HEK293 (cell line): Measurements from ENCODE around the gene GAS1.

Source experiments
- CTCF ChIA-PET: fragments of 350-600 bp; formaldehyde crosslinking; extraction: SDS; loops from one replicate; lab custom pipeline; 2021; ENCODE audit warnings: antibody characterized with exemption; lab: Yijun Ruan, JAX
- POLR2A ChIA-PET: fragments of 300-600 bp; formaldehyde crosslinking; extraction: SDS; loops from one replicate; lab custom pipeline; 2020; ENCODE audit warnings: antibody characterized with exemption, inconsistent platforms; lab: Yijun Ruan, JAX
- H3K27ac ChIP-seq: fragments of 200-500 bp; sonication (Bioruptor generic); 2 replicates; pipeline ENCODE4 v1.5.1; 2014; ENCODE audit warnings: low read depth, low read length, control low read depth, inconsistent platforms; ENCODE audit errors: extremely low read depth
- H3K36me3 ChIP-seq, 2 experiments: fragments of 200-500 bp in 1 of 2; sonication (Bioruptor generic) in 1 of 2; 1 replicate in 1 of 2; 2 replicates in 1 of 2; pipeline ENCODE4 v1.5.1; 2014 to 2017; ENCODE audit warnings: inconsistent platforms in 2 of 2, low read length in 2 of 2; ENCODE audit not compliant: control insufficient read depth in 2 of 2, insufficient read depth in 1 of 2
- H3K4me1 ChIP-seq: fragments of 200-500 bp; sonication (Bioruptor generic); 2 replicates; pipeline ENCODE4 v1.5.1; 2014; ENCODE audit warnings: mild to moderate bottlenecking, low read length, inconsistent platforms; ENCODE audit not compliant: control insufficient read depth, insufficient read depth
- H3K4me3 ChIP-seq: 2 replicates; pipeline ENCODE4 v1.5.1; 2011; ENCODE audit warnings: low read depth, mild to moderate bottlenecking, control low read depth, low read length, moderate library complexity
- H3K9me3 ChIP-seq: fragments of 200-500 bp; sonication (Bioruptor generic); 2 replicates; pipeline ENCODE4 v1.5.1; 2014; ENCODE audit warnings: low read depth, low read length, inconsistent platforms; ENCODE audit not compliant: control insufficient read depth, insufficient read depth
- BCL11A ChIP-seq: fragments of 450-650 bp; formaldehyde crosslinking; IDR thresholded peaks from 2 replicates; pipeline ENCODE4 v1.5.1; 2016; ENCODE audit warnings: low read depth, missing biosample characterization, missing genetic modification characterization
- EGR2 ChIP-seq: fragments of 450-650 bp; formaldehyde crosslinking; IDR thresholded peaks from 2 replicates; pipeline ENCODE4 v1.5.1; 2016; ENCODE audit warnings: low read depth, missing biosample characterization, missing genetic modification characterization
- PRDM2 ChIP-seq: fragments of 450-650 bp; formaldehyde crosslinking; IDR thresholded peaks from 2 replicates; pipeline ENCODE4 v1.5.1; 2016; ENCODE audit warnings: missing biosample characterization, missing genetic modification characterization, borderline replicate concordance
- SALL2 ChIP-seq: fragments of 450-650 bp; formaldehyde crosslinking; IDR thresholded peaks from 2 replicates; pipeline ENCODE4 v1.5.0; 2017; ENCODE audit warnings: missing biosample characterization, mild to moderate bottlenecking, missing genetic modification characterization, borderline replicate concordance
- ZBTB1 ChIP-seq: fragments of 450-650 bp; formaldehyde crosslinking; IDR thresholded peaks from 2 replicates; pipeline ENCODE4 v1.5.1; 2016; ENCODE audit warnings: missing biosample characterization, missing genetic modification characterization
- ZBTB8A ChIP-seq: fragments of 450-650 bp; formaldehyde crosslinking; IDR thresholded peaks from 2 replicates; pipeline ENCODE4 v1.5.1; 2016; ENCODE audit warnings: missing biosample characterization, missing genetic modification characterization
- ZEB2 ChIP-seq: fragments of 450-650 bp; formaldehyde crosslinking; IDR thresholded peaks from 2 replicates; pipeline ENCODE4 v1.5.1; 2016; ENCODE audit warnings: missing biosample characterization, missing genetic modification characterization
- ZFP3 ChIP-seq: fragments of 450-650 bp; formaldehyde crosslinking; IDR thresholded peaks from 2 replicates; pipeline ENCODE4 v1.5.1; 2016; ENCODE audit warnings: low read depth, missing biosample characterization, missing genetic modification characterization
- ZFP41 ChIP-seq: fragments of 450-650 bp; formaldehyde crosslinking; IDR thresholded peaks from 2 replicates; pipeline ENCODE4 v1.5.1; 2016; ENCODE audit warnings: missing biosample characterization, missing genetic modification characterization, borderline replicate concordance
- ZNF132 ChIP-seq: fragments of 450-650 bp; formaldehyde crosslinking; IDR thresholded peaks from 2 replicates; pipeline ENCODE4 v1.5.1; 2017; ENCODE audit warnings: missing biosample characterization, missing genetic modification characterization, borderline replicate concordance
- ZNF157 ChIP-seq: fragments of 450-650 bp; formaldehyde crosslinking; IDR thresholded peaks from 2 replicates; pipeline ENCODE4 v1.5.1; 2016; ENCODE audit warnings: missing biosample characterization, missing genetic modification characterization
- ZNF174 ChIP-seq: fragments of 450-650 bp; formaldehyde crosslinking; IDR thresholded peaks from 2 replicates; pipeline ENCODE4 v1.5.0; 2017; ENCODE audit warnings: missing biosample characterization, mild to moderate bottlenecking, missing genetic modification characterization
- ZNF274 ChIP-seq, 2 experiments: fragments of 200-500 bp in 1 of 2; fragments of 450-650 bp in 1 of 2; sonication (Bioruptor generic) in 1 of 2; formaldehyde crosslinking in 1 of 2; IDR thresholded peaks; 2 replicates each; pipeline versions ENCODE4 v1.5.1 to v1.6.1; 2014 to 2016; ENCODE audit warnings: borderline replicate concordance in 1 of 2, inconsistent platforms in 1 of 2, low read length in 1 of 2, missing biosample characterization in 1 of 2, missing genetic modification characterization in 1 of 2
- ZNF280C ChIP-seq: fragments of 450-650 bp; formaldehyde crosslinking; IDR thresholded peaks from 2 replicates; pipeline ENCODE4 v1.5.1; 2016; ENCODE audit warnings: missing biosample characterization, missing genetic modification characterization
- ZNF302 ChIP-seq: fragments of 450-650 bp; formaldehyde crosslinking; IDR thresholded peaks from 2 replicates; pipeline ENCODE4 v1.5.1; 2016; ENCODE audit warnings: missing biosample characterization, missing genetic modification characterization, low read depth
- ZNF335 ChIP-seq: fragments of 450-650 bp; formaldehyde crosslinking; conservative IDR thresholded peaks from 2 replicates; pipeline ENCODE4 v1.5.1; 2016; ENCODE audit warnings: missing biosample characterization, missing genetic modification characterization
- ZNF37A ChIP-seq: fragments of 450-650 bp; IDR thresholded peaks from 2 replicates; pipeline ENCODE4 v1.5.1; 2018; ENCODE audit warnings: missing biosample characterization, missing genetic modification characterization
- ZNF48 ChIP-seq: fragments of 450-650 bp; formaldehyde crosslinking; IDR thresholded peaks from 2 replicates; pipeline ENCODE4 v1.5.1; 2016; ENCODE audit warnings: missing biosample characterization, missing genetic modification characterization
- ZNF513 ChIP-seq: fragments of 450-650 bp; IDR thresholded peaks from 2 replicates; pipeline ENCODE4 v1.5.1; 2018; ENCODE audit warnings: missing biosample characterization, missing genetic modification characterization
- ZNF624 ChIP-seq: fragments of 450-650 bp; formaldehyde crosslinking; IDR thresholded peaks from 2 replicates; pipeline ENCODE4 v1.5.1; 2017; ENCODE audit warnings: missing biosample characterization, missing genetic modification characterization
- ZNF664 ChIP-seq: fragments of 450-650 bp; formaldehyde crosslinking; IDR thresholded peaks from 2 replicates; pipeline ENCODE4 v1.5.1; 2016; ENCODE audit warnings: missing biosample characterization, missing genetic modification characterization
- ZNF843 ChIP-seq: fragments of 450-650 bp; formaldehyde crosslinking; IDR thresholded peaks from 2 replicates; pipeline ENCODE4 v1.5.1; 2016; ENCODE audit warnings: missing biosample characterization, missing genetic modification characterization
- TF ChIP-seq, protein P1 (sequence below): fragments of 450-650 bp; formaldehyde crosslinking; IDR thresholded peaks from 2 replicates; pipeline ENCODE4 v1.5.1; 2017; ENCODE audit warnings: missing biosample characterization, missing genetic modification characterization

Gene GAS1

GRCh38 chr9:86907346-86907745, 40.0 kb downstream of the GAS1 start:
- Histone ChIP-seq H3K36me3 (no peaks in the 10 kb centered on the region), H3K9me3 (no peaks in the 10 kb centered on the region), H3K27ac (no peak overlapping the region), H3K4me3 (no peak overlapping the region), H3K4me1 (no peaks in the 10 kb centered on the region)
- no peak for TF ChIP-seq ZNF48
- no peak for TF ChIP-seq ZNF132 (tag by site-specific recombination)
- no peak for TF ChIP-seq ZNF157 (tag by site-specific recombination)
- TF ChIP-seq ZEB2 (tag by site-specific recombination): no peak
- TF ChIP-seq BCL11A (tag by site-specific recombination): no peak
- no peak for TF ChIP-seq ZBTB8A (tag by site-specific recombination)
- no peak for TF ChIP-seq ZNF843 (tag by site-specific recombination)
- TF ChIP-seq ZNF302 (tag by site-specific recombination): no peak
- no peak for TF ChIP-seq ZNF280C
- TF ChIP-seq EGR2 (tag by site-specific recombination): no peak
- TF ChIP-seq ZNF335: no peak
- ChIA-PET CTCF (no interaction called here), POLR2A (no interaction called here)

GRCh38 chr9:86903734-86904085, 43.6 kb downstream of the GAS1 start:
- TF ChIP-seq ZNF274 (IDR thresholded peaks at IDR 0.05; ENCODE audit: low read length) (no peak), ZNF274 (tag by site-specific recombination; IDR thresholded peaks at IDR 0.05; ENCODE audit: borderline replicate concordance) (no peak), ZBTB1 (tag by site-specific recombination) (no peak), ZNF37A (no peak), ZNF513 (tag by site-specific recombination) (no peak), PRDM2 (tag by site-specific recombination) (no peak), ZFP41 (tag by site-specific recombination) (no peak), ZNF664 (tag by site-specific recombination) (no peak), ZNF624 (no peak), ZFP3 (tag by site-specific recombination) (no peak), SALL2 (tag by site-specific recombination) (no peak), ZNF174 (no peak)
- TF ChIP-seq, protein P1, sequence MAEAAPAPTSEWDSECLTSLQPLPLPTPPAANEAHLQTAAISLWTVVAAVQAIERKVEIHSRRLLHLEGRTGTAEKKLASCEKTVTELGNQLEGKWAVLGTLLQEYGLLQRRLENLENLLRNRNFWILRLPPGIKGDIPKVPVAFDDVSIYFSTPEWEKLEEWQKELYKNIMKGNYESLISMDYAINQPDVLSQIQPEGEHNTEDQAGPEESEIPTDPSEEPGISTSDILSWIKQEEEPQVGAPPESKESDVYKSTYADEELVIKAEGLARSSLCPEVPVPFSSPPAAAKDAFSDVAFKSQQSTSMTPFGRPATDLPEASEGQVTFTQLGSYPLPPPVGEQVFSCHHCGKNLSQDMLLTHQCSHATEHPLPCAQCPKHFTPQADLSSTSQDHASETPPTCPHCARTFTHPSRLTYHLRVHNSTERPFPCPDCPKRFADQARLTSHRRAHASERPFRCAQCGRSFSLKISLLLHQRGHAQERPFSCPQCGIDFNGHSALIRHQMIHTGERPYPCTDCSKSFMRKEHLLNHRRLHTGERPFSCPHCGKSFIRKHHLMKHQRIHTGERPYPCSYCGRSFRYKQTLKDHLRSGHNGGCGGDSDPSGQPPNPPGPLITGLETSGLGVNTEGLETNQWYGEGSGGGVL (tag by site-specific recombination): no peak
- Histone ChIP-seq H3K36me3 (no peaks in the 10 kb centered on the region), H3K4me3 (no peak overlapping the region), H3K9me3 (no peaks in the 10 kb centered on the region), H3K27ac (no peak overlapping the region), H3K4me1 (no peaks in the 10 kb centered on the region)
- ChIA-PET POLR2A (no interaction called here), CTCF (interaction anchor here (0.6 kb wide), 1 partner anchor 564 kb away, joined by 3 read pairs; no protein-coding TSS in a partner anchor)
